Mesodermal cell (in vitro differentiated cells): ENCODE data around the gene PGS1.

Experiments
- H3K27ac ChIP-seq: 2 replicates; pipeline ENCODE4 v1.7.0; 2013; ENCODE audit warnings: mild to moderate bottlenecking, low read depth, low read length, moderate library complexity; ENCODE audit not compliant: severe bottlenecking
- H3K36me3 ChIP-seq: 2 replicates; pipeline ENCODE4 v1.7.1; 2013; ENCODE audit warnings: mild to moderate bottlenecking, low read length, moderate library complexity; ENCODE audit not compliant: control insufficient read depth, insufficient read depth
- H3K4me1 ChIP-seq: one replicate; pipeline ENCODE4 v1.7.1; 2013; ENCODE audit warnings: mild to moderate bottlenecking, low read length; ENCODE audit not compliant: insufficient read depth, control insufficient read depth, poor library complexity, severe bottlenecking
- H3K4me3 ChIP-seq: 2 replicates; pipeline ENCODE4 v1.7.0; 2013; ENCODE audit warnings: low read length, control low read depth, mild to moderate bottlenecking; ENCODE audit not compliant: insufficient read depth, poor library complexity, severe bottlenecking; ENCODE audit errors: extremely low read depth
- H3K9me3 ChIP-seq: 2 replicates; pipeline ENCODE4 v1.7.1; 2013; ENCODE audit warnings: mild to moderate bottlenecking, low read length, moderate library complexity; ENCODE audit not compliant: control insufficient read depth
- WGBS, 2 experiments: methylation state at CpG; one replicate each; pipeline ENCODE4 v1.1.5; 2013; ENCODE audit warnings: missing lambda C conversion rate in 2 of 2; ENCODE audit not compliant: insufficient coverage in 2 of 2; 5-methylcytosine and 5-hydroxymethylcytosine counted together

PGS1 gene

GRCh38 chr17:78450696-78451345 lies 72.4 kb downstream of the PGS1 start:
- Histone ChIP-seq H3K36me3 (no peaks in the 10 kb centered on the region), H3K4me1 (peaks cover 3% of the 10 kb centered on the region), H3K27ac (no peak overlapping the region), H3K9me3 (peaks cover 4% of the 10 kb centered on the region), H3K4me3 (no peak overlapping the region)
- WGBS, 2 experiments = 82 to 83% methylated on average over 17 to 20 of the region's 20 CpGs

- Histone ChIP-seq H3K27ac (no peak overlapping the region), H3K4me1 (peaks cover 3% of the 10 kb centered on the region), H3K9me3 (peaks cover 4% of the 10 kb centered on the region), H3K4me3 (no peak overlapping the region), H3K36me3 (no peaks in the 10 kb centered on the region)
- WGBS, 2 experiments = 91 to 96% methylated on average over 7 of the region's 7 CpGs
Observed at GRCh38 chr17:78451753-78452152, 73.3 kb downstream of the PGS1 start.

GRCh38 chr17:78454346-78454745 lies 75.9 kb downstream of the PGS1 start:
- H3K27ac ChIP-seq = no peak overlapping the region
- H3K4me3 ChIP-seq = no peak overlapping the region
- H3K36me3 ChIP-seq = no peaks in the 10 kb centered on the region
- no peaks in the 10 kb centered on the region for H3K9me3 ChIP-seq
- peaks cover 3% of the 10 kb centered on the region for H3K4me1 ChIP-seq
- 95 to 99% methylated on average over 19 to 20 of the region's 20 CpGs for WGBS, 2 experiments

GRCh38 chr17:78458091-78458490 lies 79.6 kb downstream of the PGS1 start:
- 96 to 97% methylated on average over 10 of the region's 10 CpGs for WGBS, 2 experiments
- H3K36me3 ChIP-seq = no peaks in the 10 kb centered on the region
- H3K4me1 ChIP-seq = no peaks in the 10 kb centered on the region
- H3K9me3 ChIP-seq = no peaks in the 10 kb centered on the region
- no peak overlapping the region for H3K4me3 ChIP-seq
- no peak overlapping the region for H3K27ac ChIP-seq

- no peak overlapping the region for H3K27ac ChIP-seq
- 93 to 97% methylated on average over 33 to 36 of the region's 37 CpGs for WGBS, 2 experiments
- H3K9me3 ChIP-seq = no peaks in the 10 kb centered on the region
- no peaks in the 10 kb centered on the region for H3K36me3 ChIP-seq
- H3K4me1 ChIP-seq = no peaks in the 10 kb centered on the region
- no peak overlapping the region for H3K4me3 ChIP-seq
Observed at GRCh38 chr17:78458736-78459335, 80.4 kb downstream of the PGS1 start.

GRCh38 chr17:78459696-78460095 lies 81.2 kb downstream of the PGS1 start:
- Histone ChIP-seq H3K27ac (no peak overlapping the region), H3K36me3 (no peaks in the 10 kb centered on the region), H3K9me3 (no peaks in the 10 kb centered on the region), H3K4me1 (no peaks in the 10 kb centered on the region), H3K4me3 (no peak overlapping the region)
- WGBS, 2 experiments = 93 to 95% methylated on average over 20 to 21 of the region's 21 CpGs

GRCh38 chr17:78460176-78460675 lies 81.8 kb downstream of the PGS1 start:
- no peak overlapping the region for H3K4me3 ChIP-seq
- H3K4me1 ChIP-seq = no peaks in the 10 kb centered on the region
- no peak overlapping the region for H3K27ac ChIP-seq
- no peaks in the 10 kb centered on the region for H3K9me3 ChIP-seq
- 83 to 85% methylated on average over 9 to 11 of the region's 11 CpGs for WGBS, 2 experiments
- H3K36me3 ChIP-seq = no peaks in the 10 kb centered on the region

GRCh38 chr17:78460951-78461798 lies 82.7 kb downstream of the PGS1 start:
- no peaks in the 10 kb centered on the region for H3K36me3 ChIP-seq
- H3K27ac ChIP-seq = no peak overlapping the region
- H3K4me3 ChIP-seq = no peak overlapping the region
- 91 to 95% methylated on average over 28 to 33 of the region's 34 CpGs for WGBS, 2 experiments
- no peaks in the 10 kb centered on the region for H3K9me3 ChIP-seq
- no peaks in the 10 kb centered on the region for H3K4me1 ChIP-seq

GRCh38 chr17:78461799-78462053 lies 83.3 kb downstream of the PGS1 start:
- H3K4me1 ChIP-seq = no peaks in the 10 kb centered on the region
- 94 to 100% methylated on average over 3 to 5 of the region's 6 CpGs for WGBS, 2 experiments
- H3K27ac ChIP-seq = no peak overlapping the region
- no peaks in the 10 kb centered on the region for H3K36me3 ChIP-seq
- H3K4me3 ChIP-seq = no peak overlapping the region
- no peaks in the 10 kb centered on the region for H3K9me3 ChIP-seq

GRCh38 chr17:78462148-78462547 lies 83.7 kb downstream of the PGS1 start:
- WGBS, 2 experiments = 74 to 75% methylated on average over 3 to 6 of the region's 8 CpGs
- Histone ChIP-seq H3K4me1 (no peaks in the 10 kb centered on the region), H3K36me3 (no peaks in the 10 kb centered on the region)

More at GRCh38 chr17:78462148-78462547, 83.7 kb downstream of the PGS1 start:
- Histone ChIP-seq H3K4me3 (no peak overlapping the region), H3K9me3 (no peaks in the 10 kb centered on the region), H3K27ac (no peak overlapping the region)
